Inflammatory macrophage (primary cell): ENCODE measurements around the gene LIPG.
A peak's percentile ranks its signal among the peaks of the same experiment; 100 is the strongest.
"Not testable (repeated sequence)": the region's sequence is repeated elsewhere in the genome, so short reads cannot be mapped to it uniquely, and the experiment has no call there.

Source experiments
- DNase-seq, 2 donors: peaks; one replicate each; pipeline ENCODE4 v3.0.0-alpha.2; 2020 to 2022
- total RNA-seq, 18 experiments: gene quantifications; one replicate each; lab custom pipeline; 2026; ENCODE audit warnings: mixed read lengths in 6 of 18, inconsistent platforms in 2 of 18; lab: John Stamatoyannopoulos, UW

LIPG gene
- 0.04 to 4.3 (median 0.27) reads per million in 18 experiments for total RNA-seq

DNA sequence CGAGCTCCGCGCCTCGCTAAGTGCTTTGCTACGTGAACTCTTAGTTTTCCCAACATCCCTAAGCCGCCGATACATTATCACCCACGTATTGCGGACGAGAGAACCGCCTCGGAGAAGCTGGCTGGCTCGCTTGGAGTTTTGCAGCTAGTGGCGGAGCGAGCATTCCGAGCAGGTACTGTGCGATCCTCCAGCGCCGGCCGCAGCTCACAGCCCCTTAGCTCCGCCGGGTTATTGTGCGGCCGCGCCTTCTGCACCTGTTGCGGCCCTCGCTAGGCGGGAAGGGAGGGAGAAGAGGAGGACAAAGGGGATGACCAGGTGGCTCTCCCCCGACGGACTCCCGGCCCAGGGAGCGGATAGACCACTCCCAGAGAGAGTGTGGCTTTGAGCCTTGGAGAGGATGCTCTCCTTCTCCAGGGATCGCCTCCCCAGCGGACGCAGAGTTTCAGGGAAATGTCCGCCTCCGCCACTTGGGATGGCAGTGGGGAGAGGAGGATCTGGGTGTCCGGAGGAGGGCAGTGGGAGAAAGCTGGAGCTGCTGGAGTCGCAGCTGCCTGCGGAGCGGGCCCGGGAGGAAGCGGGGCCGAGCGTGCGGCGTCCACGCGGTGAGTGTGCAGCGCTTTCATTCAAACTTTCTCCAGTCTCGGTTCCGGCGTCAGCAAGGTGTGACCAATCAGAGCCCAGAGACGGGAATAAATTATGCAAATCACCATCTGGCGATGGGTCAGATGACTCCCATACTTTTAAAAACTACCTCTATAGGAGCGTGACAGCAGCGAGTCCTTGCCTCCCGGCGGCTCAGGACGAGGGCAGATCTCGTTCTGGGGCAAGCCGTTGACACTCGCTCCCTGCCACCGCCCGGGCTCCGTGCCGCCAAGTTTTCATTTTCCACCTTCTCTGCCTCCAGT is at the start of gene LIPG:
LIPG (plus strand) TSS at position 769 of the 905 bp plus-strand sequence. CDS start 252 bp downstream, outside the sequence.
- DNase-seq, result no peak

DNA sequence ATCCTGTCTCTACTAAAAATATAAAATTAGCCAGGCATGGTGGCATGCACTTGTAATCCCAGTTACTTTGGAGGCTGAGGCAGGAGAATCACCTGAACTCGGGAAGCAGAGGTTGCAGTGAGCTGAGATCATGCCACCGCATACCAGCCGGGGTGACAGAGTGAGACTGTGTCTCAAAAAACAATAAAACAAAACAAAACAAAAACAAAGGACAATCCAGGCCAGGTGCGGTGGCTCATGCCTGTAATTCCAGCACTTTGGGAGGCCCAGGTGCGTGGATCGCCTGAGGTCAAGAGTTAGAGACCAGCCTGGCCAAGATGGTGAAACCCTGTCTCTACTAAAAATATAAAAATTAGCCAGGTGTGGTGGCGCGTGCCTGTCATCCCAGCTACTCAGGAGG is 49.0 kb upstream of the LIPG start:
- not testable (repeated sequence) for DNase-seq

DNA sequence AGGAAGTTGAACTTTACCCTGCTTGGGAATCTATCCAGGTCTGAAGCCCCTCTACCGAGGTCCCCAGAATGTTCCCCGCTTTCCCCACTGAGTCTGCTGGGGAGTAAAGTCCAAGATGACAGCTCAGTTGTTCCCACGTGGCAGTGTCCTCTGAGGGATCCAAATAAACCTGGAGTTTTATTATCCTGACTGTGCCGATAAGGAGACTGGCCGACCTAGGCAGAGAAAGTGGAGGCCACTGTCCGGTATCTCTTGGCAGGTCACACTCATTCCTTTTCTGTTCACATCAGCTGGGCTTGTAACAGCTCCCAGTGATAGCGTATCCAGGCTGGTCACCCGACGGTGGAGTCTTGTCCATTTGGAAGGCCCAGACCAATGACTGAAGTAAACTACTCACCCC is 47.3 kb upstream of the LIPG start:
- DNase-seq, result no peak

DNA sequence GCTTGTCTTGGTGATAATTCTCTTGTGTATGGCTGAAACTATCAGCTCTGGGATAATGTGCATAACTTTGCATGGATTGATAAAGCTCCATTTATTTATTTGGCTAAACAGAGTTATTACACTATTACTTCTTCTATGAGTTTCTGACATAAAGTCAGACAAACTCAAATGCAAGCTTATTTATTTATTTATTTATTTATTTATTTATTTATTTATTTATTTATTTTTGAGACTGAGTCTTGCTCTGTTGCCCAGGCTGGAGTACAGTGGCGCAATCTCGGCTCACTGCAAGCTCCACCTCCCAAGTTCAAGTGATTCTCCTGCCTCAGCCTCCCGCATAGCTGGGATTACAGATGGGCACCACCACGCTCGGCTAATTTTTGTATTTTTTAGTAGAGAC is 46.9 kb upstream of the LIPG start:
- not testable (repeated sequence) for DNase-seq

DNA sequence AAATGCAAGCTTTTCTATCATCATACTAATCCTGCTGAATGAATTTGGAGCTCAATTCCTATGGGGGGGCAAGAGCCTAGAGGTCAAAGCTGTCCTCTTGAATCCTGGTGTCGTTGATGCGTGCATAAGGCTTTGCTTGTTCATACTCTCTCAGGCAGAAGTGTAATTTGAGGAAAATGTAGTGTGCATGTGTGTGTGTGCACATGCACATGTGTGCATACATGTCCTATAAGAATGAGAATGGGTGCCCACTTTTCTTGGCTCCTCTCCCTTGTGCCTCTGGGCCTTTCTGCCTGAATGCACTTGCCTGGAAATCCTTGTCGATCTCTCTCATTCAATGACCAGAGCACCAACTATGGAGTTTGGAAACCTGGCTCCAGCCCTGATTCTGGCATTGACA is 46.3 kb upstream of the LIPG start:
- no peak for DNase-seq

DNA sequence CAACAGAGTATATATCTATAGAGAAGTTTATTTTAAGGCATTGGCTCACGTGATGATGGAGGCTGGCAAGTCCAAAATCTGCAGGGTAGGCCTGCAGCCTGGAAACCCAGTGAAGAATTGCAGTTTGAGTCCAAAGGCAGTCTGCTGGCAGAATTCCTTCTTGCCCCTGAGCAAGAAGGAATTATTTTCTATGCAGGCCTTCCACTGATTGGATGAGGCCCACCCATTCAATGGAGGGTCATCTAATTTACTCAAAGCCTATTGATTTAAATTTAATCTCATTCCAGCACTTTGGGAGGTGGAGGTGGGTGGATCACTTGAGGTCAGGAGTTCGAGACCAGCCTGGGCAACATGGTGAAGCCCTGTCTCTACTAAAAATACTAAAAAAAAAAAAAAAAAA is 44.4 kb upstream of the LIPG start:
- no peak for DNase-seq

DNA sequence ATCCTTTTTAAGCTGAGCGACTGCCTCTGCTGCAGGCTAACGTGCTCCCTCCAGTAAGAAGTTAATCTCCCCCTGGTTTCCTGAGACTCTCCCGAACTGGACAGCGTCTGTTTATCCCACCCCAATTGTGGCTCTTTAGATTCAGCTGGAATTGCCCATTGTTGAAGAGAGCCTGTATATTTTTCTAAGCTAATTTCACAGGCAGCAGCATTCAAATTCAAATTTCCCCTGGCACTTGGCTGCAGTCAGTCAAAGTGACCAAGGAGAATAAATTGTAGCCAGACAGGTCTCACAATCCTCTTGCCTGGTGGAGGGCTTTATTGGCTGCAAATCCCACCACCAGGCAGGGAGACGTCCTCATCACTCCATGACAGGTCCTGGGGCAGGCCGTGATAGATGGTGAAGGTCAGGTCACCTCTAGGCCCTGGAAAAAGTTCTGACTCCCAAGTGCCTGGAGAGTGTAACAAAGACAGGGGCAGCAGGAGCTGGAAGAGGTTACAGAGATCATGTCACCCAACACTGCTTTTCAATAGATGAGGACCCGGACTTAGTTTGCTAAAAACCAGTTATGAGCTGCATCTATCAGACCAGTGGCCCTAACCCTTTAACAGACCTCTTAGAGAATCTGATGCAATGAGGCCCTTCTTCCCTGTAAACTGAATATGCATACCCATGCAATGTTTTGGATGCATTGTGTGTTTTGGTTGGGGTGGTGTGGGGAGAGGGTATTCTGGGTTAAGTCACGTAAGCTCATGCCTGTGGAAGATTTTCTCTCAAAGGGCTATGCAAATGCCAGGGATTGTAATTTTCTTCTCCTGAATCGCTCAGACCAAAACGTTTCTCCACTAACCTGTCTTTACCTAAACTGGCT is 42.5 kb upstream of the LIPG start:
- DNase-seq, result no peak

DNA sequence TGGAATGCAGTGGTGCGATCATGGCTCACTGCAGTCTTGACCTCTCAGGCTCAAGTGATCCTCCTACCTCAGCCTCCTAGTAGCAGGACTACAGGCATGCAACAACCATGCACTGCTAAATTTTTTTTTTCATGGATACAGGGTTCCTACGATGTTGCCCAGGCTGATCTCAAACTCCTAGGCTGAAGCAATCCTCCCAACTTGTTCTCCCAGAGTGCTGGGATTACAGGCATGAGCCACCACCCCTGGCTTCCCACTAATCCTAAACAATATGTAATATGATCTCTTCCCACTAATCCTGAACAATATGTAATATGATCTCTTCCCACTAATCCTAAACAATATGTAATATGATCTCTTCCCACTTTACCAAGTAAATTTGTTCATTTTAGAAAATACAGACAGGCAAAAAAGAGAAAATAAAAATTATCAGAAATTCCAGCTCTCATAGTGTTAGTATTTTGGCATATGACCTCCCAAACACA is 41.2 kb upstream of the LIPG start:
- DNase-seq, result no peak

DNA sequence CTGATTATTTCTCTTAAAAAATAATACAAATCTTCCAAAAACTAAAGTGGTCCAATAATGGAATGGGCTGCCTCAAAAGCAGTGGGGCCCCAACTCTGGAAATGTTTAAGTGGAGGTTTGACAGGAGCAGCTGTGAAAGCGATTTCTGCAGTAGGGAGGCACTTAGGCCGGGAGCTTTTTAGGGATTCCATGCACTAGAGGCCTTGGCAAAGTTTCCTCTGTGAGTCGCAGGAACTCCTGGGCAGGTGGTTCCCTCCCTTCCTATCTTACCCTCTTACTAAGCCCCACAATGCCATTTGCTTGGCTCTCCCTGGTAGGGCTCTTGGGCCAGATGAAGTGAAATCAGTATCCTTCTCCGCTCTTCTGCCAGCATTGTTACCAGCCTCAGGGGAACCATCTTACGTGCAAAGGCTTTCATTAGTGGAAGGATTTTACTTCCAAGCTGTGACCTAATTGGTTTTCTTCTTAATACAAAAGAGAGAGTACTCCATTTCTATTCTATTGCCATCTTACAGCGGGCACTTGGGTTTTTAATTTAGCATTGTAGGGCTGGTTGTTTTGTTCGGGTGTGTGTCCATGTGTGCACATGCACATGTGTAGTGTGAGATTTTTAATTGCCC is 40.5 kb upstream of the LIPG start:
- no peak for DNase-seq

DNA sequence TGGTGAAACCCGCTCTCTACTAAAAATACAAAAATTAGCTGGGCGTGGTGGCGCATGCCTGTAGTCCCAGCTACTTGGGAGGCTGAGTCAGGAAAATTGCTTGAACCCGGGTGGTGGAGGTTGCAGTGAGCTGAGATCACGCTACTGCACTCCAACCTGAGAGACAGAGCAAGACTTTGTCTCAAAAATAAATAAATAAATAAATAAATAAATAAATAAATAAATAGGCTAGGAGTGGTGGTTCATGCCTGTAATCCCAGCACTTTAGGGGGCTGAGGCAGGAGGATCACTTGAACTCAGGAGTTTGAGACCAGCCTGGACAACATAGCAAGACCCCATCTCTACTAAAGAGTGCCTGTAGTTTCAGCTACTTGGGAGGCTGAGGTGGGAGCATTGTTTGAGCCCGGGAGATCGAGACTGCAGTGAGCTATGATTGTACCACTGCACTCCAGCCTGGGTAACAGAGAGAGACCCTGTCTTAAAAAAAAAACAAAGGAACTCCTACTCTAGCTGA is 38.2 kb upstream of the LIPG start:
- not testable (repeated sequence) for DNase-seq

DNA sequence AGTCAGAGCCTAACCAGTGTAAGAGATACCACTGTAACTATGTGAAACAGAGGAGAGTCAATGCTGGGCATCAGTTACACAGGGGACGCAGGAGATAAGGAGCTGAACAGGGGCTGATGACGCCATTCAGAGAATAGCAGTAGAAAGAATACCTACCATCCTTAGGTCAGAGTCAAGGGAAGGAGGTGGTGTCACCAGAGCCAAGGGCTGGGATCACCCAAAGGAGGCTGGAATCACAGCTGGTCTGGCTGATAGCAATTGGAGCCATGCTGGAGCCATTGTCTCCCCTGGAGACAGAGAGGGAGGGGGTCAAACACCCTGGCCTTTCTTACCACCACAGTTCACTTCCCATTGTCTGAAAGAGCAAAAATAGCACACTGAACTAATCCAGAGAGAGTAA is 37.5 kb upstream of the LIPG start:
- DNase-seq, result no peak

DNA sequence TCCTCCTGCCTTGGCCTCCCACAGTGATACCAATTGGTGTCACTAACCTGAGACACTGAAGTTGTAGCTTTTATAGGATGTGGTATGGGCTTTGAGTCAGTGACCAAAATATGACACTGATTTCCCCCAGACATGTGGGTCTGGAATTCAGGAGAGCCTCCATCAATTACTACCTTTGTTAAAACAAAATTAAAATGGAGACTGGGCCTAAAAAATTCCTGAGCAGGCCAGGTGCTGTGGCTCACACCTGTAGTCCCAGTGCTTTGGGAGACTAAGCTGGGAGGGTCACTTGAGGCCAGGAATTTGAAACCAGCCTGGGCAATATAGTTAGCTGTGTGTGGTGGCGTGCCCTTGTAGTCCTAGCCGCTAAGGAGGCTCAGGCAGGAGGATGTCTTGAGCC is 36.9 kb upstream of the LIPG start:
- DNase-seq, result no peak

DNA sequence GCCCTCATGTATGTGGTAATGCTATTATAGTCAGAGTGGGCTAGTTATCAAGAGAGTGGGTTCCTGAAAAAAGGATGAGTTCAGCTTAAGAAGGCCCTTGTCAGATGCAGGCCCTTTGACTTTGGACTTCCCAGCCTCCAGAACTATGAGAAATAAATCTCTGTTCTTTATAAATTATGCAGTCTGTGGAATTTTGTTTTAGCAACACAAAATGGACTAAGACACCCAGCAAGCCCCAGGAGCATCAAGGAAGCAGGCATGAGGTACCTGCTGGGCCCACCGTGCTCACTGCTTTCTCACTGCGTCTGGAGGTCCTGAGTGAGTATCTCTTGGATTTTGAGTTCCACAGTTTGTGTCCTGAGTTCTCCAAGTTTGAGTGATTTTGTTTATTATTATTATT is 35.9 kb upstream of the LIPG start:
- DNase-seq, result no peak

DNA sequence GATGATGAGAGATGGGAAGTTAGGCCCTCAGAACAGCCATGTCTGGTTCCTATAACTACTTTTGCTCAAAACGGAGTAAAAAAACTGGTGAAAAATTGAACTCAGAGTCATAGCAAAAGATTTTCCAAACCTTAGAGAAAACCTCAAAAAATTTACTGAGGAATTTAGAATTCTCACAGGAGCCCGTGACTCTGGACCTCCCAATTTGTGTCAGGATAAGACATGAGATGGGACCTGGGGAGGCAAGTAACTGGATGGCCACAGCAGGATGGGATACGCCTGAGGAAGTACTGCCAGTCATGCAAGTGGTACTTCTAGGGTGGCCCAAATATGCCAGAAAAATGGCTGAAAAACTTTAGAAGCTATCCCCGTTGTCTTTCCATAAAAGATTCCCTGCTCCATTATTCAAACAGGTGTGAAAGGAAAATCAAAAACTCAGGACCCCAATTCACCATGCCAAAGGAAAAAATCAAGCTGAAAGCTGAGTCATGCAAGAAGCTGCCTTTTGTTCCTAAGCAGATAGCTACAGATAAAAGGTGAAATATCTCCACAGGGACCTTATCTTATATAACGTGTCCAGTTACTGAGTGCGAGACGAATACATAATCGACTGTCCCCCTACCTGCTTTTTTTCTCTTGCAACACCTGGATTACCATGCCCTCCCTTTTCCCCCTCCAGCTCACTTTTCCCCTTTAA is 34.1 kb upstream of the LIPG start:
- DNase-seq, result no peak

DNA sequence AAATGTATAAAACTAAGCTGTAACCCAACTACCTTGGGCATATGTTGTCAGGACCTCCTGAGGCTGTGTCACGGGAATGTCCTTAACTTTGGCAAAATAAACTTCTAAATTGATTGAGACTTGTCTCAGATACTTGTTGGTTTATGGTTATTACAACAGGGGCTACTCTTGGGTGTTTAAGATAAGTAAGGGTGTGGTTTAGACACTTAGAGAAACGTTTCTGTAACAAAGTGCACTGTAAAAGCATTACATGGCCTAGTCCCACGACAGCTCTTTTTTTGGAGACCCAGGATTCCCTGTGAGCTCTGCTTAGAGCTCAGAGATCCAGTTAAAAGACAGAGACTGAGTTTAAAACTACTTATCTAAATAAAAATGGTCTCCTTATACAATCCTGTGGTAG is 32.3 kb upstream of the LIPG start:
- DNase-seq, result no peak

DNA sequence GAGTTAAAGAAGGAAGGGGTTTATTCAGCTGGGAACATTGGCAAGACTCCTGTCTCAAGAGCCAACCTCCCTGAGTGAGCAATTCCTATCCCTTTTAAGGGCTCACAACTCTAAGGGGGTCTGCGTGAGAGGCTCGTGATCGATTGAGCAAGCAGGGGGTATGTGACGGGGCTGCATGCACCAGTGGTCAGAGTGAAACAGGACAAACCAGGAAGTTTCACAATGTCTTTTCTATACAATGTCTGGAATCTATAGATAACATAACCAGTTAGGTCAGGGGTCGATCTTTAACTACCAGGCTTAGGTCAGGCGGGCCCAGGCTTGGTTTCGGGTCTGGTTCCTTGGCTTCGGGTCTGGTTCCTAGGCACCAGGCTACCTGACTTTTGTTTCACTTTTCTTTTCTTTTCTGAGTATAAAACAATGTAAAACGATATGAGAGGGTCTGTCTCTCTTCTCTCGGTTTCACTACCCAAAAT is 30.1 kb upstream of the LIPG start:
- peak; percentile 19 to 22 for DNase-seq

DNA sequence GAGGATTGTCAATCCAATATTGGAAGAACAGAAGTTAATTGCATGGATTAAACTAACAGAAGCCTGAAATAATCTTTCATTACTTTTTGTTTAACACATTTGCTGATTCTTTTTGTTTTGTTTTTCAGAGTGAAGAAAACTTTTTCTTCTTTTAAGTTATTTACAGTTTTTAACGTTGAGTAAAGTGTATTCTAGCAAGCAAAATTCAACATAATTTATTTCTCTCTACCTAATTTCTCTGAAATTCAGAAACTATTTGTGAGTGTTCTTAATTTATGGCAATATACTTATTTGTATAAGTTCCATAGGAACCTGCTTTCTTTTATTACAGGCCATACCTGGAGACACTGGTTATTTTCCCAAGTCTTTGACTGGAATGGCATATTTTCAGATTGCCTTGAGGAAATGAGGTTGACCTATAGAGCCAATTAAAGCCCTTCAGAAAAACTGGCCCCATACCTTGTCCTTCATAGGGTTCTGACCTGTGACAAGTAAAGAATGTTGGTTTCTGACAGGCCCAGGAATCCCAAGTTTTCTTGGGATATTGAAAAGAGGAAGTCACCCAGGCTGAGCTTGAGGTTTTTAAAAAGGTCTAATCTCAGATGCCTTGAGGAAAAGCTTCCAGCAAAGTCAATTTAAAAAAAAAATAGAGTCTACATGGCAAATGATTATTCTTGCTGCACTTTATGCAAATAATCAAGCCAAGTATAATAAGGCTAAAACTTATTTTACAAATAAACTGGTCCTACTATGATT is 26.8 kb upstream of the LIPG start:
- DNase-seq, result no peak

DNA sequence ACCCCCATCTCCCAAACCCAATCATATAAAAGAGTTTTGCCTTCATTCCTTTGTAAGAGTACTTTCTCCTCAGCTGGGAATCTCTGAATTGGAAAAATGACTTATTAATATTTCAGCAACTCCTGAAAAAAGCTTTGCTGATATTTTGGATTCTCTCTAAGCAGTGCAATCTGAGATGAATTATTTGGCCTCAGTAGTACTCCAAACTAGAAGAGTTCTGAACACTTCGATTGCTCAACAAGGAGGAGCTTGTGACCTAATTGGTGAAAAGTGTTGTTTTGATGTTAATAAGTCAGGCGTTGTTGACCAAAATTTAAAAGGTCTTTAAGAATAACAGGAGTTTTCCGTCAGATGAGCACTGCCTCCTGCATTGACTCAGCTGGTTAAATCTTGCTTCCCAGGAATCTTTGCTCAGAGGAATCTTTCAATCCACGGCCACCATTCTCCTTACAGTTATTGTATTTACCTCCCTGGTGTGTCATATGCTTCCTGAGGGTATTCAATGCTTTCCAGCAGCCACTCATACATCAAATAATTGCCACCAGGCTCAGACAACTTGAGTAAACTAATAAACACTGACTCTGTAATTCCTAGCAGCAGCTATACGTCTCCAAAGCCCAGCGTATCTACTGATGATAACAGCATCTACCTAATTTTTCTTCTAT is 24.5 kb upstream of the LIPG start:
- no peak for DNase-seq

DNA sequence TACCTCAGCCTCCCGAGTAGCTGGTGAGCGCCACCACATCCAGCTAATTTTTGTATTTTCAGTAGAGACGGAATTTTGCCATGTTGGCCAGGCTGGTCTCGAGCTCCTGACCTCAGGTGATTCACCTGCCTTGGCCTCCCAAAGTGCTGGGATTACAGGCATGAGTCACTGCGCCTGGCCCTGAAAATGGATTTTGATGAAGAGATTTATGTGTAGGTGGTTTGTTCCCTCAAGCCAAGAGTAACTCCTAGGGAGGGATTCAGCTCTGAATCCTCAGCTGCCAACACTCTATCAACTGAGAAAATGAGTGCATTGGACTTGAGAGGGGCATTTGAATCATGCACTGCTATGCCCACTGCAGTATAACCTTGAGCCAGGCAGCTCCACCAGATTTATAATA is 17.5 kb upstream of the LIPG start:
- DNase-seq, result no peak

DNA sequence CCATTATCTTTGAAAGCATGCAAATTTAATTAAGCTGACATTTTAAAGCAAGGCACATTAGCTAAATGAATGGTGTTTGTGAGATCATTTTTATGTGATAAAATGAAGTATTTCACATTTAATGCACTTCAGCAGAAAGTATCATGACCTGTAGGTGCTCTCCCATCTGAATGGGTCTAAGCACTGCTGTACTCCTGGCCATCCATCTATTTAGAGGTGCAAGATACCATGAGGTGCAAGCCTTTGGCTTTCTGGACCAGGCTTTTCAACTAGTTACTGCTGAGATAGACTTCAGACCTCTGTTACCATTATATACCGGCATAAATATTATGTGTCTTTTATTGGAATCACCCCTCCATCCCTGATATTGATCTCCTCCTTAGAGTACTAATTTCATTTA is 15.6 kb upstream of the LIPG start:
- no peak for DNase-seq
